Peyer's patch (tissue), 4 donors: ENCODE measurements around the gene DHRS2. TPM values are rescaled to one million over a fixed set of nuclear protein-coding genes. Genes with fewer than 3 reads are reported as not detected.

Experiments
- DNase-seq, 3 donors: peaks; one replicate each; pipeline ENCODE4 v3.0.0-alpha.2; 2017 to 2019
- H3K27ac ChIP-seq, 4 donors: fragments of 200-600 bp; sonication (generic); one replicate each; pipeline ENCODE4 v1.5.1; 2016 to 2019
- H3K27me3 ChIP-seq, 2 donors: fragments of 200-600 bp; sonication (generic); one replicate each; pipeline ENCODE4 v1.5.1; 2019
- H3K36me3 ChIP-seq, 3 donors: fragments of 200-600 bp; sonication (generic); one replicate each; pipeline ENCODE4 v1.5.1; 2016 to 2019
- H3K4me1 ChIP-seq, 4 donors: fragments of 200-600 bp; sonication (generic); one replicate each; pipeline ENCODE4 v1.5.1; 2016 to 2019
- H3K4me3 ChIP-seq, 4 donors: fragments of 200-600 bp; sonication (generic); 1 replicate in 3 of 4; 2 replicates in 1 of 4; pipeline ENCODE4 v1.5.1; 2016 to 2019; ENCODE audit warnings: mild to moderate bottlenecking in 1 of 4
- H3K9me3 ChIP-seq, 4 donors: fragments of 200-600 bp; sonication (generic); one replicate each; pipeline ENCODE4 v1.5.1; 2016 to 2019; ENCODE audit warnings: mild to moderate bottlenecking in 1 of 4
- CTCF ChIP-seq, 6 experiments: fragments of 450-650 bp in 4 of 6; fragments of 200-600 bp in 2 of 6; sonication (generic) in 1 of 6; IDR thresholded peaks; one replicate each; pipeline ENCODE4 v1.5.1; 2017 to 2019; ENCODE audit warnings: antibody characterized with exemption in 6 of 6, mild to moderate bottlenecking in 3 of 6, moderate library complexity in 1 of 6
- POLR2A ChIP-seq, 2 donors: fragments of 450-650 bp; IDR thresholded peaks; one replicate each; pipeline ENCODE4 v1.5.1; 2017; ENCODE audit warnings: antibody characterized with exemption in 2 of 2, mild to moderate bottlenecking in 2 of 2, moderate library complexity in 2 of 2
- total RNA-seq, 4 donors: library from RNA; depleted of rRNA; stranded (reverse); fragments of >200 nt; gene quantifications; one replicate each; pipeline ENCODE4 v1.1.0, GENCODE V29; 2016

DHRS2 gene
- total RNA-seq, 4 donors from 2014 or later, result not detected

- no peak for DNase-seq
- H3K4me3 ChIP-seq, result no peak overlapping the region
- H3K27ac ChIP-seq, result no peak overlapping the region
- H3K9me3 ChIP-seq, result no peaks in the 10 kb centered on the region
- no peak for TF ChIP-seq POLR2A (IDR thresholded peaks at IDR 0.05)
- TF ChIP-seq CTCF (IDR thresholded peaks at IDR 0.05), result no peak
- H3K27me3 ChIP-seq, result no peaks in the 10 kb centered on the region
- H3K4me1 ChIP-seq, result no peaks in the 10 kb centered on the region
- H3K36me3 ChIP-seq, result no peaks in the 10 kb centered on the region
Measured at GRCh38 chr14:23653051-23653450, 16.9 kb downstream of the DHRS2 start.

GRCh38 chr14:23654231-23654630, 18.1 kb downstream of the DHRS2 start:
- no peak overlapping the region for H3K27ac ChIP-seq
- no peaks in the 10 kb centered on the region for H3K9me3 ChIP-seq
- no peaks in the 10 kb centered on the region for H3K36me3 ChIP-seq
- H3K27me3 ChIP-seq, result no peaks in the 10 kb centered on the region
- H3K4me3 ChIP-seq, result no peak overlapping the region
- no peak for DNase-seq
- H3K4me1 ChIP-seq, result no peaks in the 10 kb centered on the region
- TF ChIP-seq CTCF (IDR thresholded peaks at IDR 0.05), result no peak
- no peak for TF ChIP-seq POLR2A (IDR thresholded peaks at IDR 0.05)

- H3K4me1 ChIP-seq, result no peaks in the 10 kb centered on the region
- no peaks in the 10 kb centered on the region for H3K27me3 ChIP-seq
- no peak for DNase-seq
- TF ChIP-seq POLR2A (IDR thresholded peaks at IDR 0.05) (no peak), CTCF (IDR thresholded peaks at IDR 0.05) (no peak)
- no peaks in the 10 kb centered on the region for H3K36me3 ChIP-seq
- H3K4me3 ChIP-seq, result no peak overlapping the region
- no peaks in the 10 kb centered on the region for H3K9me3 ChIP-seq
- no peak overlapping the region for H3K27ac ChIP-seq
Measured at GRCh38 chr14:23657959-23658470, 21.9 kb downstream of the DHRS2 start.

- DNase-seq, result no peak
- no peaks in the 10 kb centered on the region for H3K4me1 ChIP-seq
- no peaks in the 10 kb centered on the region for H3K27me3 ChIP-seq
- H3K4me3 ChIP-seq, result no peak overlapping the region
- no peaks in the 10 kb centered on the region for H3K36me3 ChIP-seq
- H3K27ac ChIP-seq, result no peak overlapping the region
- TF ChIP-seq POLR2A (IDR thresholded peaks at IDR 0.05) (no peak), CTCF (IDR thresholded peaks at IDR 0.05) (no peak)
- H3K9me3 ChIP-seq, result no peaks in the 10 kb centered on the region
Measured at GRCh38 chr14:23660290-23661226, 24.4 kb downstream of the DHRS2 start.

GRCh38 chr14:23661542-23661941, 25.4 kb downstream of the DHRS2 start:
- TF ChIP-seq POLR2A (IDR thresholded peaks at IDR 0.05), result no peak
- no peak for TF ChIP-seq CTCF (IDR thresholded peaks at IDR 0.05)

More at GRCh38 chr14:23661542-23661941, 25.4 kb downstream of the DHRS2 start:
- DNase-seq, result no peak
- no peaks in the 10 kb centered on the region for H3K27me3 ChIP-seq
- H3K4me1 ChIP-seq, result no peaks in the 10 kb centered on the region
- H3K36me3 ChIP-seq, result no peaks in the 10 kb centered on the region
- H3K9me3 ChIP-seq, result no peaks in the 10 kb centered on the region
- H3K4me3 ChIP-seq, result no peak overlapping the region
- H3K27ac ChIP-seq, result no peak overlapping the region
